B cell (primary cell): Measurements from ENCODE around the gene USP36. TPM values are rescaled to one million over a fixed set of nuclear protein-coding genes. Genes with fewer than 3 reads are reported as not detected.

ENCODE experiments used
- ATAC-seq: fragments of 200-7000 bp; cut with Tn5 transposase; one replicate; pipeline ENCODE4 v1.10.0; 2021; ENCODE audit warnings: low read depth, mild to moderate bottlenecking, moderate number of reproducible peaks, moderate library complexity
- CTCF ChIA-PET: fragments of 350-600 bp; sonication (Branson Sonifier 250); formaldehyde crosslinking; loops from one replicate; lab custom pipeline; 2021; ENCODE audit warnings: antibody characterized with exemption, inconsistent platforms; lab: Charles Lee
- POLR2A ChIA-PET: fragments of 350-600 bp; sonication (Branson Sonifier 250); formaldehyde crosslinking; loops from one replicate; lab custom pipeline; 2021; ENCODE audit warnings: antibody characterized with exemption; lab: Charles Lee
- DNase-seq: peaks from one replicate; pipeline ENCODE4 v3.0.0; 2013
- H2AFZ ChIP-seq: 2 replicates; pipeline ENCODE4 v1.6.1; 2012; ENCODE audit warnings: mild to moderate bottlenecking, low read depth, low read length; ENCODE audit not compliant: insufficient read depth, poor library complexity, severe bottlenecking
- H3K27ac ChIP-seq, 2 donors: 1 replicate in 1 of 2; 2 replicates in 1 of 2; pipeline ENCODE4 v1.5.1; 2012 to 2013; ENCODE audit warnings: low read length in 2 of 2, mild to moderate bottlenecking in 2 of 2, moderate library complexity in 1 of 2
- H3K27me3 ChIP-seq, 4 experiments: fragments of 200-600 bp in 1 of 4; sonication (generic) in 1 of 4; replicated peaks in 1 of 4; 1 replicate in 2 of 4; 2 replicates in 2 of 4; pipeline versions ENCODE4 v1.6.1 to v1.7.0; 2013 to 2016; ENCODE audit warnings: low read length in 3 of 4, mild to moderate bottlenecking in 2 of 4, mixed read lengths in 1 of 4, moderate library complexity in 1 of 4; ENCODE audit not compliant: insufficient read depth in 4 of 4, control insufficient read depth in 3 of 4; ENCODE audit errors: control extremely low read depth in 1 of 4
- H3K36me3 ChIP-seq, 2 experiments: replicated peaks in 1 of 2; 1 replicate in 1 of 2; 2 replicates in 1 of 2; pipeline versions ENCODE4 v1.6.1 to v1.7.1; 2013; ENCODE audit warnings: low read length in 1 of 2; ENCODE audit not compliant: insufficient read depth in 2 of 2, control insufficient read depth in 1 of 2; ENCODE audit errors: control extremely low read depth in 1 of 2, extremely low read depth in 1 of 2
- H3K4me1 ChIP-seq, 2 donors: fragments of 200-600 bp in 1 of 2; sonication (generic) in 1 of 2; 1 replicate in 1 of 2; 2 replicates in 1 of 2; pipeline versions ENCODE4 v1.5.1 to v1.6.1; 2013 to 2017; ENCODE audit warnings: low read length in 2 of 2; ENCODE audit not compliant: control insufficient read depth in 2 of 2, insufficient read depth in 2 of 2
- H3K4me2 ChIP-seq: replicated peaks from 2 replicates; pipeline ENCODE3; 2012; ENCODE audit warnings: mild to moderate bottlenecking, low read depth, low read length; ENCODE audit not compliant: poor library complexity, severe bottlenecking
- H3K4me3 ChIP-seq, 5 experiments: fragments of 200-600 bp in 1 of 5; sonication (generic) in 1 of 5; 1 replicate in 3 of 5; 2 replicates in 2 of 5; pipeline versions ENCODE4 v1.5.1 to v1.7.0; 2011 to 2016; ENCODE audit warnings: low read length in 4 of 5, mild to moderate bottlenecking in 4 of 5, low read depth in 2 of 5, control low read depth in 1 of 5, moderate library complexity in 1 of 5; ENCODE audit not compliant: insufficient read depth in 1 of 5; ENCODE audit errors: control extremely low read depth in 1 of 5, extremely low read depth in 1 of 5
- H3K79me2 ChIP-seq: fragments of 200-600 bp; sonication (generic); one replicate; pipeline ENCODE4 v1.6.0; 2016; ENCODE audit warnings: low read length; ENCODE audit not compliant: control insufficient read depth, insufficient read depth
- H3K9ac ChIP-seq: fragments of 200-600 bp; sonication (generic); 2 replicates; pipeline ENCODE4 v1.6.1; 2017; ENCODE audit warnings: mild to moderate bottlenecking, low read length, moderate library complexity
- H3K9me3 ChIP-seq, 3 donors: one replicate each; pipeline versions ENCODE4 v1.6.1 to v1.7.1; 2013; ENCODE audit warnings: low read length in 2 of 3; ENCODE audit not compliant: control insufficient read depth in 2 of 3, insufficient read depth in 1 of 3; ENCODE audit errors: control extremely low read depth in 1 of 3
- H4K20me1 ChIP-seq: 2 replicates; pipeline ENCODE4 v1.6.0; 2012; ENCODE audit warnings: mild to moderate bottlenecking, low read length; ENCODE audit not compliant: insufficient read depth, control insufficient read depth, poor library complexity, severe bottlenecking
- H3K27ac Mint-ChIP-seq: one replicate; pipeline ENCODE4 v1.8.0; 2021; ENCODE audit warnings: mixed read lengths
- H3K27me3 Mint-ChIP-seq: one replicate; pipeline ENCODE4 v1.8.0; 2021; ENCODE audit warnings: mixed read lengths
- H3K4me1 Mint-ChIP-seq: one replicate; pipeline ENCODE4 v1.8.0; 2021; ENCODE audit warnings: mixed read lengths
- H3K4me3 Mint-ChIP-seq: one replicate; pipeline ENCODE4 v1.8.0; 2021; ENCODE audit warnings: mixed read lengths
- H3K9me3 Mint-ChIP-seq: one replicate; pipeline ENCODE4 v1.8.0; 2022; ENCODE audit warnings: mixed read lengths; ENCODE audit not compliant: insufficient read depth
- CTCF ChIP-seq: fragments of 200-600 bp; IDR thresholded peaks from one replicate; pipeline ENCODE4 v1.8.0; 2022; ENCODE audit warnings: antibody characterized with exemption, mild to moderate bottlenecking
- EZH2 ChIP-seq: IDR thresholded peaks from 2 replicates; pipeline ENCODE4 v1.6.1; 2012; ENCODE audit warnings: borderline replicate concordance, low read depth, mild to moderate bottlenecking, moderate library complexity, low read length; ENCODE audit not compliant: insufficient read depth, poor library complexity, severe bottlenecking
- WGBS: methylation state at CpG from one replicate; pipeline ENCODE4 v1.1.5; 2013; ENCODE audit warnings: missing lambda C conversion rate; ENCODE audit not compliant: insufficient coverage; 5-methylcytosine and 5-hydroxymethylcytosine counted together
- intact Hi-C: fragments of 100-400 bp; cut with micrococcal nuclease; formaldehyde crosslinking; loops from one replicate; pipeline ENCODE4 v1.10.0; 2022
- polyA plus RNA-seq: library from polyadenylated mRNA; depleted of rRNA; stranded (reverse); fragments of >200 nt; gene quantifications from 2 replicates; pipeline ENCODE4 v1.2.3, GENCODE V29; 2012
- total RNA-seq, 2 donors: library from RNA; stranded (reverse); fragments of 120-200 nt in 1 of 2; gene quantifications; 1 replicate in 1 of 2; 2 replicates in 1 of 2; pipeline versions ENCODE4 v1.2.3 to v1.2.4, GENCODE V29; 2013 to 2022

Gene USP36
- total and polyA plus RNA-seq, 2 donors (not counting 1 experiment from before 2014, with no cell fraction given), result 52.2 to 137 TPM

GRCh38 chr17:78793968-78794367, 46.6 kb downstream of the USP36 start:
- no peak overlapping the region for H3K27ac ChIP-seq
- intact Hi-C loops, result no loop called here
- ATAC-seq (no peak), DNase-seq (no peak)
- H3K4me1 ChIP-seq, result peaks cover 0 to 10% of the 10 kb centered on the region in 2 donors
- Mint-ChIP-seq H3K4me1 (peaks cover 10% of the 10 kb centered on the region), H3K4me3 (no peak overlapping the region), H3K27me3 (no peaks in the 10 kb centered on the region), H3K27ac (no peak overlapping the region), H3K9me3 (no peaks in the 10 kb centered on the region)
- H3K9ac ChIP-seq, result no peak overlapping the region
- no peak overlapping the region for H3K4me3 ChIP-seq
- H3K36me3 ChIP-seq, result peaks cover 0 to 46% of the 10 kb centered on the region in 2 experiments
- peaks cover 5% of the 10 kb centered on the region for H4K20me1 ChIP-seq
- 81% methylated on average over 6 of the region's 6 CpGs for WGBS
- H3K79me2 ChIP-seq, result peaks cover 10% of the 10 kb centered on the region
- H3K9me3 ChIP-seq, result no peaks in the 10 kb centered on the region
- no peak overlapping the region for H2AFZ ChIP-seq
- TF ChIP-seq EZH2, result no peak
- TF ChIP-seq CTCF, result no peak
- CTCF ChIA-PET, result interaction anchor here (1.1 kb wide), 1 partner anchor 87 kb away, joined by 3 read pairs; no protein-coding TSS in a partner anchor
- H3K27me3 ChIP-seq, result no peaks in the 10 kb centered on the region
- POLR2A ChIA-PET, result no interaction called here
- no peak overlapping the region for H3K4me2 ChIP-seq

- Histone ChIP-seq H3K27me3 (no peaks in the 10 kb centered on the region), H3K4me3 (no peak overlapping the region), H3K9me3 (no peaks in the 10 kb centered on the region), H3K36me3 (peaks cover 0 to 40% of the 10 kb centered on the region in 2 experiments), H3K79me2 (peaks cover 7% of the 10 kb centered on the region), H3K4me2 (no peak overlapping the region), H3K9ac (no peak overlapping the region), H3K27ac (no peak overlapping the region), H4K20me1 (no peaks in the 10 kb centered on the region), H2AFZ (no peak overlapping the region), H3K4me1 (peaks cover 0 to 10% of the 10 kb centered on the region in 2 donors)
- Mint-ChIP-seq H3K9me3 (no peaks in the 10 kb centered on the region), H3K27me3 (no peaks in the 10 kb centered on the region), H3K27ac (no peak overlapping the region), H3K4me3 (no peak overlapping the region), H3K4me1 (peaks cover 6% of the 10 kb centered on the region)
- DNase-seq (no peak), ATAC-seq (no peak)
- ChIA-PET CTCF (no interaction called here), POLR2A (interaction anchor here (0.7 kb wide), 1 partner anchor 229 kb away, joined by 5 read pairs; no protein-coding TSS in a partner anchor)
- 95% methylated on average over 9 of the region's 10 CpGs for WGBS
- intact Hi-C loops, result no loop called here
- TF ChIP-seq EZH2, result no peak
- TF ChIP-seq CTCF, result no peak
Observed at GRCh38 chr17:78793415-78793814, 47.2 kb downstream of the USP36 start.
